ENCODE results near the gene IL26. TPM values are rescaled to one million over a fixed set of nuclear protein-coding genes. Genes with fewer than 3 reads are reported as not detected.

The IL26 gene, protein sequence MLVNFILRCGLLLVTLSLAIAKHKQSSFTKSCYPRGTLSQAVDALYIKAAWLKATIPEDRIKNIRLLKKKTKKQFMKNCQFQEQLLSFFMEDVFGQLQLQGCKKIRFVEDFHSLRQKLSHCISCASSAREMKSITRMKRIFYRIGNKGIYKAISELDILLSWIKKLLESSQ
- not detected in 2 replicates for total RNA-seq

DNA sequence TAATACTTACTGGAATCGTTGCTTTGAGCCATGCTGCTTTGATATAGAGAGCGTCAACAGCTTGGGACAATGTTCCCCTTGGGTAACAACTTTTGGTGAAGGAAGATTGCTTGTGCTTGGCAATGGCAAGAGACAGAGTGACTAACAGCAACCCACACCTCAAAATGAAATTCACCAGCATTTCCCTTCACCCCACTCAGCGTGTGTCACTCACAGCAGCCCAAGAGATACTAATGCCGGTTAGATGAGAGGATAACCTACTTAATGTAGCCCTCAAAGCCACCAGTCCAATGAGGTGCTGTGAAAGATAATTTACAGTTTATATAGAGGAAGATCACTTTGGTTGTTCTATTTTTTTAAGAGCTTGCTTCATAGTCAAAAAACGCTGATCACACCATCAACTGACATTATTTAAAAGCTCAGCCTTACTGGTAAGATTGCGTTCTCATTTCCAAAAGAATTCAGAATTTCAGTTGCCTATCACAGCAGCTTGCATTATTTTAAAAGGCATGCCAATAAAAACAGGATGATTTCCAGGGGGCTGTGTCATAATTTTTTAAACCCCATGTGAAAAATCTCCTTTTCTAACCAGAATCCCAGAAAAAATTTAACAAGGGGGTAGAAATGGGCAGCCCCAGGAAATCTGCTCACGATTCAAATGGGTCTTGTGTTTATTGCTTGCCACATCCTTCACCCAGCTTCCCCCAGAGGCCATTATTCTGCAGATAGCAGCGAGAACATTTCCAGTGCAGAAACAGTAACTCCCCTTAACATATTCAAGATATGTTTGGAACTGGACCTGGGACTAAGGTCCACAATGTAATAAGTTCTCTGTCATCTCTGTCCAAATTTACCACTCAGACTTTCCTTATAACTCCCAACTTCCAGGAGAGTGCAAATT, at the start of gene IL26:
Gene IL26 (minus strand): TSS at position 235 of the 901 bp plus-strand sequence. CDS start 54 bp downstream, at position 181.

DNA sequence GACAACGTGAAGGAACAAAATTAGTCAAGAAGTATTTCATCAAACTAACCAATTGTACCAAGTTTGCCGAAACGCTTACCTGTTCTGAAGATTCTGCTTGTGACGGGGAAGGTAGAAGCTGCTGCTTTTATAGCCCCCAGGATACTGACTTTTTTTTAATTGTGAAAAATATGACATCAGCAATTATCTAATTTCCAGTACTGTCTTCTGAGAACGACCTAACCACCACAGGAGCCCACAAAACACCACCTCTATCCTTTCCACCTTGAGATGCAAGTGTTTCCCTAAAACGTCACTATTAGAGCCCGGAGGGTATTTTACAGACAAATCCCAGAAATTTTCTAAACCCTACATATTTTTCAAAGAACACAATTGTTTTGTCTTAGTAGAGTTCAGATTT, 27.9 kb upstream of the IL26 start, which contains the start of gene IL22:
Gene IL22 (minus strand): TSS at position 101 of the 400 bp plus-strand sequence. CDS start 156 bp downstream, outside the sequence.

DNA sequence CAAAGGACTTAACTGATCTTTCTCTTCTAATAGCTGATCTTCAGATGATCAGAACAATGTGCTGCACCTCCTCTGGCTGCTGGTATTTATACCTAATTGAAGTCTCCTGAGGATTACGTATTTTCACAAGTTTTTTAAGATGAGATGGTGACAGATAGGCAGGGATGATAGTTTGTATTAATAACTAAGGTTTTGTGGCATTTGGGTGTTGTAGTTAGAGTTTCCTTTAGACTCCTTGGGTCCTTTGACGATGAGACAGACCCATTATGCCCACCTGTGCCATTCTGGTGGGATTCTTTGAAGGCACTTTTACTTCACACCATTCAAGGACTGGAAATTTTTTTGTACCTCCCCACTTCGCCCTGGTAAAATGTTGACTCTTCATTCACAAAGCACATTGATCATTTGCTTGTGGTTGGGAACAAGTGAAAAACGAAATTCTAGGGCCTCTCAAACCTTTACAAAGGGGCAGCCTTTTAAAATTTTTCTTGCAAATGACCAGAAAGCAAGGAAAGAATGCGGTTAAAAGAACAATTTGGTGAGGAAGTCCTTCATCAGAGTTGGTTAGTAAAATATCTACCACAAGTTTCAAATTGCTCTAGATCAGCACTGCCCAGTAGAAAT, 65.8 kb downstream of the IL26 start, which contains the start of gene IFNG:
Gene IFNG (minus strand): TSS at position 60 of the 624 bp plus-strand sequence. CDS start 125 bp downstream, outside the sequence.

Other genes with a start within 250 kb of the IL26 start
- gene IFNG-AS1, start 236.4 kb downstream of the IL26 start, total RNA-seq = not detected in 2 replicates
- not detected in 2 replicates for gene IFNG, start 66.1 kb downstream of the IL26 start, total RNA-seq
- not detected in 2 replicates for gene IL22, start 27.8 kb upstream of the IL26 start, total RNA-seq
- gene MDM1, start 106.6 kb upstream of the IL26 start, total RNA-seq = 9.6 and 16.3 TPM in 2 replicates

Measured in placental pericyte (primary cell).